ENCODE measurements around the gene PEX14. TPM values are rescaled to one million over a fixed set of nuclear protein-coding genes. Genes with fewer than 3 reads are reported as not detected.

Gene PEX14
- total and polyA plus RNA-seq, 2 experiments from 2014 or later = 17.6 to 19.6 TPM

GRCh38 chr1:10440305-10440704 lies 34.4 kb upstream of the PEX14 start:
- TF ChIP-seq CTCF (conservative IDR thresholded peaks at IDR 0.05; ENCODE audit: low read depth in 2 of 2) = no peak

GRCh38 chr1:10440794-10441193 lies 34.0 kb upstream of the PEX14 start:
- no peak overlapping the region for H3K4me3 ChIP-seq
- no peak overlapping the region for H3K27ac ChIP-seq (ENCODE audit: low read depth)
- no peak overlapping the region for H2AFZ ChIP-seq
- Mint-ChIP-seq H3K27ac (no peak overlapping the region), H3K27me3 (ENCODE audit: insufficient read depth, low read depth, poor library complexity) (peaks cover 3% of the 10 kb centered on the region), H3K4me1 (no peaks in the 10 kb centered on the region), H3K36me3 (ENCODE audit: low read depth) (peaks cover 4% of the 10 kb centered on the region; the same call in 2 of the 3 replicates), H3K9me3 (no peaks in the 10 kb centered on the region), H3K4me3 (no peak overlapping the region; the same call in 2 of the 3 replicates)
- no peaks in the 10 kb centered on the region for H3K4me1 ChIP-seq (ENCODE audit: insufficient read depth)
- no peak overlapping the region for H3K4me2 ChIP-seq
- no peak for ATAC-seq
- no peaks in the 10 kb centered on the region for H3K27me3 ChIP-seq (ENCODE audit: insufficient read depth)
- no peaks in the 10 kb centered on the region for H3K79me2 ChIP-seq (replicated peaks; ENCODE audit: insufficient read depth)
- no peaks in the 10 kb centered on the region for H3F3A ChIP-seq (replicated peaks; ENCODE audit: low read depth)
- H3K9me2 ChIP-seq (ENCODE audit: insufficient read depth) = no peaks in the 10 kb centered on the region
- H3K36me3 ChIP-seq (ENCODE audit: insufficient read depth) = no peaks in the 10 kb centered on the region
- H4K20me1 ChIP-seq (replicated peaks; ENCODE audit: insufficient read depth) = no peaks in the 10 kb centered on the region
- DNase-seq (ENCODE audit: low spot score) = no peak
- TF ChIP-seq JUNB (IDR thresholded peaks at IDR 0.05; ENCODE audit: unreplicated experiment) (no peak), ZNF114 (CRISPR knock-in tag; IDR thresholded peaks at IDR 0.05) (no peak), ETS1 (IDR thresholded peaks at IDR 0.05) (no peak), NANOG (IDR thresholded peaks at IDR 0.05; ENCODE audit: borderline replicate concordance) (no peak), CREB1 (CRISPR knock-in tag; IDR thresholded peaks at IDR 0.05; ENCODE audit: low read depth) (no peak), ZNF462 (CRISPR knock-in tag; IDR thresholded peaks at IDR 0.05) (no peak), STAT1 (IDR thresholded peaks at IDR 0.05; ENCODE audit: unreplicated experiment) (no peak), POLR2AphosphoS5 (IDR thresholded peaks at IDR 0.05; ENCODE audit: low read depth) (no peak), CTCF (conservative IDR thresholded peaks at IDR 0.05; ENCODE audit: low read depth in 2 of 2) (no peak), EZH2 (IDR thresholded peaks at IDR 0.05; ENCODE audit: low read depth, unreplicated experiment) (no peak), EZH2phosphoT487 (IDR thresholded peaks at IDR 0.05; ENCODE audit: unreplicated experiment) (no peak)

More at GRCh38 chr1:10440305-10440704, 34.4 kb upstream of the PEX14 start:
- H3K27me3 ChIP-seq (ENCODE audit: insufficient read depth) = no peaks in the 10 kb centered on the region
- H3K79me2 ChIP-seq (replicated peaks; ENCODE audit: insufficient read depth) = no peaks in the 10 kb centered on the region
- Mint-ChIP-seq H3K4me3 (no peak overlapping the region), H3K9me3 (no peaks in the 10 kb centered on the region), H3K27ac (no peak overlapping the region), H3K4me1 (no peaks in the 10 kb centered on the region), H3K36me3 (ENCODE audit: low read depth) (peaks cover 4% of the 10 kb centered on the region; the same call in 2 of the 3 replicates), H3K27me3 (ENCODE audit: insufficient read depth, low read depth, poor library complexity) (peaks cover 3% of the 10 kb centered on the region)
- H3K27ac ChIP-seq (ENCODE audit: low read depth) = no peak overlapping the region
- no peaks in the 10 kb centered on the region for H3K9me2 ChIP-seq (ENCODE audit: insufficient read depth)
- H3K4me3 ChIP-seq = no peak overlapping the region
- DNase-seq (ENCODE audit: low spot score) (no peak), ATAC-seq (no peak)
- no peaks in the 10 kb centered on the region for H3K36me3 ChIP-seq (ENCODE audit: insufficient read depth)
- H3F3A ChIP-seq (replicated peaks; ENCODE audit: low read depth) = no peaks in the 10 kb centered on the region
- H3K4me1 ChIP-seq (ENCODE audit: insufficient read depth) = no peaks in the 10 kb centered on the region
- H2AFZ ChIP-seq = no peak overlapping the region
- H4K20me1 ChIP-seq (replicated peaks; ENCODE audit: insufficient read depth) = no peaks in the 10 kb centered on the region; the same call in 1 of the 2 replicates
- H3K4me2 ChIP-seq = no peak overlapping the region

Data from GM23338 (cell line).